DND-41 (cell line): ENCODE data around the gene LTA4H.

Experiments
- ATAC-seq: fragments of 200-7000 bp; cut with Tn5 transposase; 3 replicates; pipeline ENCODE4 v1.9.1; 2021; ENCODE audit warnings: low read depth; ENCODE audit not compliant: insufficient read depth
- DNase-seq: peaks from one replicate; pipeline ENCODE4 v3.0.0-alpha.2; 2020
- H2AFZ ChIP-seq: 2 replicates; pipeline ENCODE4 v1.6.0; 2012; ENCODE audit warnings: low read depth, low read length
- H3K27ac ChIP-seq: 2 replicates; pipeline ENCODE4 v1.5.1; 2012; ENCODE audit warnings: low read length, inconsistent platforms
- H3K27me3 ChIP-seq: fragments of 200-600 bp; sonication (generic); 2 replicates; pipeline ENCODE4 v1.6.0; 2012; ENCODE audit warnings: low read length, mild to moderate bottlenecking, inconsistent platforms; ENCODE audit not compliant: insufficient read depth, poor library complexity
- H3K36me3 ChIP-seq: 2 replicates; pipeline ENCODE4 v1.5.1; 2012; ENCODE audit warnings: low read length, inconsistent platforms; ENCODE audit not compliant: insufficient read depth
- H3K4me1 ChIP-seq: 2 replicates; pipeline ENCODE4 v1.5.1; 2012; ENCODE audit warnings: mild to moderate bottlenecking, low read length; ENCODE audit not compliant: insufficient read depth
- H3K4me2 ChIP-seq: 2 replicates; pipeline ENCODE4 v1.6.0; 2012; ENCODE audit warnings: mild to moderate bottlenecking, moderate library complexity, low read length, inconsistent platforms; ENCODE audit not compliant: insufficient read depth
- H3K4me3 ChIP-seq, 2 experiments: fragments of 200-600 bp in 1 of 2; shearing (Covaris generic) in 1 of 2; 2 replicates each; pipeline ENCODE4 v1.5.1; 2012 to 2016; ENCODE audit warnings: inconsistent platforms in 2 of 2, low read length in 2 of 2, mild to moderate bottlenecking in 2 of 2, low read depth in 1 of 2, moderate library complexity in 1 of 2
- H3K79me2 ChIP-seq: 2 replicates; pipeline ENCODE4 v1.6.0; 2012; ENCODE audit warnings: low read length, inconsistent platforms; ENCODE audit not compliant: insufficient read depth
- H3K9ac ChIP-seq: 2 replicates; pipeline ENCODE4 v1.6.0; 2012; ENCODE audit warnings: low read depth, mild to moderate bottlenecking, inconsistent platforms, low read length, moderate library complexity
- H3K9me3 ChIP-seq: 2 replicates; pipeline ENCODE4 v1.5.1; 2012; ENCODE audit warnings: low read length, moderate library complexity, mild to moderate bottlenecking, inconsistent platforms; ENCODE audit not compliant: insufficient read depth, severe bottlenecking
- H4K20me1 ChIP-seq: 2 replicates; pipeline ENCODE4 v1.6.0; 2012; ENCODE audit warnings: low read length; ENCODE audit not compliant: insufficient read depth
- EZH2 ChIP-seq: IDR thresholded peaks from 3 replicates; pipeline ENCODE4 v1.6.1; 2012; ENCODE audit warnings: borderline replicate concordance, low read depth, mild to moderate bottlenecking, moderate library complexity, low read length, inconsistent platforms; ENCODE audit not compliant: severe bottlenecking
- TF ChIP-seq, protein P1 (sequence below): IDR thresholded peaks from 2 replicates; pipeline ENCODE4 v1.5.1; 2012; ENCODE audit warnings: borderline replicate concordance, low read length, moderate library complexity, mild to moderate bottlenecking; ENCODE audit not compliant: poor library complexity, severe bottlenecking; ENCODE audit errors: extremely low read depth

LTA4H gene

DNA sequence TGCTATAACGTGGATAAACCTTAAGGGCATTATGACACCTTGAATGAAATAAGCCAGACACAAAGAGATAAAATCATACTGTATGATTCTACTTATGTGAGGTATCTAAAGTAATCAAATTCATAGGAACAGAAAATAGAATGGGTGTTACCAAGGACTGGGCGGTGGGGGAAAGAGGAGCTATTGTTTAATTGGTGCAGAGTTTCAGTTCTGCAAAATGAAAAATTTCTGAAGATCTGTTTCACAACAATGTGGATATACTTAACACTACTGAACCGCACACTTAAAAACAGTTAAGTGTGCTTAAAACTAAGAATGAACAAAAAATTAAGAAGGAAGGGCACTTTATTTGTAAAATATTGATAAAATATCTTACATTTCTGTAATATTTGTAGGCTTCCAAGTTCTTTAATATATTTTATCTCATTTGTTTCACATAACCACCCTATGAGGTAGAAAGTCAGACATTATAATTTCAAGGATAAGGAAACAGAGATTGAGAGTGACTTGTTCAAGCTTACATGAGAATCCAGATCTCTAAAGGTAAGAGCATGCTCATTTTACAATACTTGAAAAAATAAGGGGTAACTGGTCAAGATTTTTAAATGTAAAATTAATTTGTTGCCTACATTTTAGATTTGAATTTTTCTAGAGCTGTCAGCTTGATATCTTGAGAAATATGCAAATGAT, 14.9 kb downstream of the LTA4H start:
- H3K9ac ChIP-seq: no peak overlapping the region
- no peak overlapping the region for H3K27ac ChIP-seq
- no peak overlapping the region for H3K4me2 ChIP-seq
- H2AFZ ChIP-seq: no peak overlapping the region
- H3K36me3 ChIP-seq: peaks cover 40% of the 10 kb centered on the region
- DNase-seq: no peak
- no peak for TF ChIP-seq EZH2
- TF ChIP-seq, protein P1, sequence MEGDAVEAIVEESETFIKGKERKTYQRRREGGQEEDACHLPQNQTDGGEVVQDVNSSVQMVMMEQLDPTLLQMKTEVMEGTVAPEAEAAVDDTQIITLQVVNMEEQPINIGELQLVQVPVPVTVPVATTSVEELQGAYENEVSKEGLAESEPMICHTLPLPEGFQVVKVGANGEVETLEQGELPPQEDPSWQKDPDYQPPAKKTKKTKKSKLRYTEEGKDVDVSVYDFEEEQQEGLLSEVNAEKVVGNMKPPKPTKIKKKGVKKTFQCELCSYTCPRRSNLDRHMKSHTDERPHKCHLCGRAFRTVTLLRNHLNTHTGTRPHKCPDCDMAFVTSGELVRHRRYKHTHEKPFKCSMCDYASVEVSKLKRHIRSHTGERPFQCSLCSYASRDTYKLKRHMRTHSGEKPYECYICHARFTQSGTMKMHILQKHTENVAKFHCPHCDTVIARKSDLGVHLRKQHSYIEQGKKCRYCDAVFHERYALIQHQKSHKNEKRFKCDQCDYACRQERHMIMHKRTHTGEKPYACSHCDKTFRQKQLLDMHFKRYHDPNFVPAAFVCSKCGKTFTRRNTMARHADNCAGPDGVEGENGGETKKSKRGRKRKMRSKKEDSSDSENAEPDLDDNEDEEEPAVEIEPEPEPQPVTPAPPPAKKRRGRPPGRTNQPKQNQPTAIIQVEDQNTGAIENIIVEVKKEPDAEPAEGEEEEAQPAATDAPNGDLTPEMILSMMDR: no peak
- H3K4me3 ChIP-seq: no peak overlapping the region
- no peaks in the 10 kb centered on the region for H4K20me1 ChIP-seq
- H3K79me2 ChIP-seq: no peaks in the 10 kb centered on the region
- H3K9me3 ChIP-seq: no peaks in the 10 kb centered on the region
- no peak for ATAC-seq
- H3K4me1 ChIP-seq: no peaks in the 10 kb centered on the region
- no peaks in the 10 kb centered on the region for H3K27me3 ChIP-seq

DNA sequence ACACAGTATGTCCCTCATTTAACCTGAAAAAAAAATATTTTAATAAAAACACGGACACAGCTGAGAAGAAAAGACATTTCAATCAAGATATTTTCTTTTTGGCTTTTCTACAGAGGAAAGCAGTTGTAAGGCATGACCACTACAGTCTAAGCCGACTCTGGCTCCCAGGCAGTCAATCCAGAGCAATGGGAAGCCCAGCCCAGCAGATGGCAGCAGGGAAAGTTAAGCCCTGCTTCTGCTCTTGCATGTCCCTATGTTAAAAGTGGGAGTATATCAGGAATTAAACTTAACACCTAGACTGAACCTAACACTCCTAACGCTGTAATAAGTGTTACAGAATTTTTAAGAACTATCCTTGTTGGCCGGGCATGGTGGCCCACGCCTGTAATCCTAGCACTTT, 19.7 kb downstream of the LTA4H start:
- H3K4me2 ChIP-seq: no peak overlapping the region
- H3K4me3 ChIP-seq: no peak overlapping the region
- no peak overlapping the region for H3K27ac ChIP-seq
- TF ChIP-seq, protein P1: peak; percentile 39
- TF ChIP-seq EZH2: no peak
- ATAC-seq: 0 out of 3 replicates have a peak, but pooled peaks have one; percentile 31
- DNase-seq: no peak
- no peak overlapping the region for H3K9ac ChIP-seq
- H2AFZ ChIP-seq: no peak overlapping the region
- no peaks in the 10 kb centered on the region for H3K9me3 ChIP-seq
- no peaks in the 10 kb centered on the region for H3K4me1 ChIP-seq
- H3K36me3 ChIP-seq: peaks cover 47% of the 10 kb centered on the region
- H3K27me3 ChIP-seq: no peaks in the 10 kb centered on the region
- no peaks in the 10 kb centered on the region for H4K20me1 ChIP-seq
- no peaks in the 10 kb centered on the region for H3K79me2 ChIP-seq

DNA sequence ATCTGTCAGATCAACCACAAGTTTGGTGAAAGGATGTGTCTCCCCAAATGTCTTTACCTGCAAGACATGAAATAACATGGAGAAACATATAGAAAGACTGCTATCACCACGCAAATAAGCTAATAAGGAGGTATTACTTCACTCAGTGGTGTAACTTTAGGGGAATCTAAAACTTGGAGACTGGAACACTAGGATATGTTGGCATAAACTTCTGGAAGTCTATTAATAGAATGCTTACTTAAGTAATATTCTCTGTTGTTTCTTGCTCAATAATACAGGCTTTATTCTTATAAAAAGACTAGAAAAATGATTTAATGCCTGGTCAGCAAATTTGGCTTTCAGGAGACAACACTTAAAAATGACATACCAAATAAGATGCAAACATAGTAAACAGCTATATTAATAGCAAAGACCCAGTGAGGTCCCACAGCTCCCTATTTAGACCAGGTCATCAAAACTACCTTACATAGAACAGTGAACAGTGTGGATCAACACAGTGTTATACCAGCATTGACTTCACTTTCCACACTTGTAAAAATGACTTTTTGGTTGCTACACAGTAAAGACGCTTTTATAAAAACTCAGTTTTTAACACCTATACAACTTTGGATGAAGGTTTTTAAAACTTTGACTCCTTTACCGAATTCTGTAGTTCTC, 20.3 kb downstream of the LTA4H start:
- Histone ChIP-seq H3K4me1 (no peaks in the 10 kb centered on the region), H2AFZ (no peak overlapping the region), H4K20me1 (no peaks in the 10 kb centered on the region), H3K79me2 (no peaks in the 10 kb centered on the region), H3K36me3 (peaks cover 48% of the 10 kb centered on the region), H3K27me3 (no peaks in the 10 kb centered on the region), H3K27ac (no peak overlapping the region), H3K4me2 (no peak overlapping the region), H3K4me3 (no peak overlapping the region), H3K9me3 (no peaks in the 10 kb centered on the region), H3K9ac (no peak overlapping the region)
- no peak for ATAC-seq
- TF ChIP-seq, protein P1: no peak
- no peak for TF ChIP-seq EZH2
- no peak for DNase-seq
